Measurements from ENCODE around the gene KANSL1. TPM values are rescaled to one million over a fixed set of nuclear protein-coding genes. Genes with fewer than 3 reads are reported as not detected.

Gene KANSL1
- total RNA-seq, 1 experiment from 2014 or later = 37.4 TPM

DNA sequence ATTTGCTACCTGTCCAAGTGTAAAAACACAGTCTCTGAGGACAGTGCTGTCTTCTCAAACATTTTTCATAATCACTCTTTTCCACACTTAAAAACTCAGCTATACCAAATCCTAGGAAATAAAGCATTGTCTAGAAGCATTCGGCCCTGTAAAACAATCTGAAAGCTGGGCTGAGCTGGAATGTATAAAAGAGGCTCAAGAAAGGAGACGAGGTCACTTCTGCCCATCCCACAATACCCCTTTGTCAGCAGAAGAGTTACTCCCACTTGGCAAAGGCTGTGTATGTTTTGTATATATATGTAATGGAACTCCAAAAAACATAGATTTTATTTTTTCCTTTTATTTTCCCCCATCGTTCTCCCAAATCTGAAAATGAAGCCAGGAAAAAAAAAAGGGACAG lies 150.3 kb downstream of the KANSL1 start:
- no peak for DNase-seq (ENCODE audit: low spot score)

DNA sequence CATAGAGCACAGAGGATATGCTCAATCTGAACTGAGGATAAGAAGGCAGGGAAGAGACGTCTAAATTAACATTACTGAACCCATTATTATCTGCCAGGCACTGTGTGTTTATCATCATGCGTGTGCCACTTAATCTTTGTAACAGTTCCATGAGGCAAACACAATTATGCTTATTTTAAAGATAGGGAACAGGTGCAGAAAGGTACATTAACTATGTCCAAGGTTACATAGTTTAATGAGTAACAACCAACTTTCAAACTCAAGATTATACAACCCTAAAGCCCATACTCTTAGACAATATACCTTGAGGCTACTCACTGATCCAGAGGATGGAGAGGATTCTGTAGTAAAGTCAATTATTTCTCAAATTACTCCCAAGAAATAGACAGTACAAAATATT lies 151.0 kb downstream of the KANSL1 start:
- DNase-seq (ENCODE audit: low spot score) = no peak

GRCh38 chr17:46039592-46040186 lies 153.5 kb downstream of the KANSL1 start:
- no peak for DNase-seq (ENCODE audit: low spot score)

DNA sequence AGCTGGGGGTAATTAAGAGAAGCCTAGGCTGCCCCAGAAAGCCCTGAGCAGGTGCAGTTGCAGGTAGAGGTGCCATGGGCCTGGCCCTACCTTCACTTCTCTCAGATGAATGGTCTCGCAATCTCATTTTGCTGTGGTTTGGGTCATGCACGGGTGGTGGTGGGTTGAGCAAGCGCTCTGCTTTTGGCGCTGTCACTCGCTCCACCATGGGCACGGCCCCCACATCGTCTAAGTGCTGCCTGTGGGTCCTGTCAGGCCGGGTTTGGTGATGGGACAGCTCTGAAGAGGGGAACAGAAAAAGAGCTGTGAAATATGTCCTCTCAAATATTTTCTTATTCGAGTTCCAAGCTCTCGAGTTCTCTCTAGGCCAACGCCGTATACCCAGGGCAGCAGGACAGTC lies 154.3 kb downstream of the KANSL1 start:
- no peak for DNase-seq (ENCODE audit: low spot score)

DNA sequence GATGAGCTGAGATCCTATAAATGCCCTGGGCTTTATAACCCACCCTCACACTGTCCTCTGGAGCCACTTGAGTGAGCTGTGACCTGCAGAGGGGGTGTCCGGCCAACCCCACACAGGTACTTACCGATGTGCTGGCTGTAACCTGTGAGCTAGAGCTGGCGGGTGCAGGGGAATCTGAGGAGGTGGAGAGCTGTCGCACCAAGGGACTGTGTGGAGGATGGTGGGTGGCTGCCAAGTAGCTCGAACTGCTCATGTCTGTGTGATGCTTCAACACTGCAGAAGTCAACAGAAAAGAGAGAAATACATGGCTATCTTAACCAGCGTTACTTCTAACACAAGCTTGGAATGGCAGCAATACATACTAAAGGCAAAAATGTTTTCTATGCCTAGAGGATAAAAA lies 154.8 kb downstream of the KANSL1 start:
- DNase-seq (ENCODE audit: low spot score) = no peak

DNA sequence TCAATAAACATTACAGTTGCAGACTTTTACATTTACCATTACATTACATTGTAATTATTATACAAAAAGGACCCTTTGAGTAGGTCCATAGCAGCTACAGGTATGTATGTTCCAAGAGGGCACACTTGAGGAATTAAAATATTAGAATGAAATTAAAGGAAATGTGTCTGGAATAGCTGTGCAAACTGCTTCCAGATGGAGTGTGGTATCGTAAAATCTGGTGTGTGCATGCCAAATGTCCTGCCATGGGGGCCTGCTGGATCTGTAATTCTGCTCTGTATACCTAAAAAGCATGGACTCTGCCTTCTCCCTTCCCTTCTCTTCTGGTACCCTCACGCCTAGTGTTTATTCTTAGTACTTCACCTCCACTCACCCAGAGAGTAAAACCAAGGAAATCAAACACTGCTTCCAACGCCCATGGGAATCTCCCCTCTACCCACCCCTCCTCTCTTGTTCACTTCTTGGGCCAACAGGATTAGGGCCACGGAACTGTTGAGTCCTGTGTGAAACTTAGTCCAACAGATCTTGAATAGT lies 155.4 kb downstream of the KANSL1 start:
- DNase-seq (ENCODE audit: low spot score) = no peak

GRCh38 chr17:46036491-46036890 lies 156.7 kb downstream of the KANSL1 start:
- DNase-seq (ENCODE audit: low spot score) = no peak

DNA sequence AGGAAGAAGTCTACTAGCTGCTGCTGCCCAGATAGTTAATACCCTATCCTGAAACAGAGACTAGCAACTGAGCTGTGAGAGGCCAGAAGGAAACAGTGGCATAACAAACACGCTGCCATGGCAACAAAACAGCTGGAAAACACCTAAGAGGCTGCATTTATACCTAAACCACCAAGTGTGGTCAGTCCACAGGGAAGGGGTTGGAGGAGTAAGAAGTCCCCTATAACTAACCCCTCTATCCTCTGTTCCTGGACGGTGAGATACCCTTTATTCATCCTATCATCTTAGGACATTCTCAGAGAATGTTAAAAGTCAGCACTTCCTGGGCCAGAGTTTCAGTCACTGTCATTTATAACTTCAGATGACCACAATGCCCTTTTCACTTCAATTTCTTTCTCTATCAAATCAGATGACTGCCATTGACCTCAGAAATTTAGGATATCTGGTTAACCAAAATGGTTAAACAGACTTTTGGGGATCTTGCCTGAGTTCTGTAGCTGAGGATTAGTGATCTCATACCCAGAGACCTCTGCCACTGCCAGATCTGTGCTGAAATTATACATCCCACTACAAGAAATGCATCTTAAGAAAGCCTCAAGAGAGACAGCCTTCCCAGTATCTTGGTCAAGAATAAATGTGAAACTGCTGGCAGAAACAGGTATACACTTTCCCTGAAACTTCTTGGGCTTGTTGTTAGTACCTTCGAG lies 158.0 kb downstream of the KANSL1 start:
- peak; percentile 25 for DNase-seq (ENCODE audit: low spot score)

DNA sequence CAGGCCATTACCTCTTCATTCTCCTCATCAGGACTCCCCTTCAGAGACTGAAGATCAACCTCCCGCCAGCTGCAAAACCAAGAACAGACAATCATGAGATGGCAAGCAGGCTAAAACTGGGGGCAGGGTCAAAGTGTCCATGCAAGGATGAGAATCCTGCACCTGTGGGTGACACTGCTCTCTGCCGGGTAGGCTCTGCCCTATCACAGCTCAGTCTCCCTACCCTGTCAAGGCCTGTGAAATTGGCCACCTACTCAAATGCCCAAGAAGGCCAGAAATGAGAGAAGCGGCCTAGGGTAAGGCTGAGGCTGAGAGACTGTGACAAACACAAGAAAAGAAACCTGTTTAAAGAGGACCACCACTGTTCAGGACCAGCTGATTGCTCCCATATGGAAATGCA lies 159.8 kb downstream of the KANSL1 start:
- no peak for DNase-seq (ENCODE audit: low spot score)

GRCh38 chr17:46032909-46033308 lies 160.3 kb downstream of the KANSL1 start:
- no peak for DNase-seq (ENCODE audit: low spot score)

- DNase-seq (ENCODE audit: low spot score) = no peak
These were observed 161.3 kb downstream of the KANSL1 start for GRCh38 chr17:46031920-46032319.

- no peak for DNase-seq (ENCODE audit: low spot score)
These were observed 161.8 kb downstream of the KANSL1 start for GRCh38 chr17:46031440-46031839.

DNA sequence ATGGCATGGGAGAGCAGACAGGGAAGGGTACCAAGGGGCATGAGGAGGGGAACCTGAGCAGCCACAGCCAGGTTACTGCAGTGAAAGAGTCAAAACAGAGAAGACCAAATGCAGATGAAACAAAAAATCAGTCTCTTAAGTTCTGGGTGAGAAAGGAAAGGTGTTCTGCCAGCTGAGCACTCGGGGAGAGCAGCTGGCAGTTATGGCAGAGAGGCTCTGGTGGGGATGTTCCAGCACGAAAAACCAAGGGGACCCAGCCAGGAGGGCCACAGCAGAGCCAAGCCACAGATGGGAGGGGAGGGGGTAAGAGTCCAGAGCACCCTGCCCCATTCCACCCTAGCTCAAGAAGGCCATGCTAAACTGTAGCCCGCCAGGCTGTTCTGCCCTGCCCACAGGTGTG lies 162.5 kb downstream of the KANSL1 start:
- DNase-seq (ENCODE audit: low spot score) = no peak

DNA sequence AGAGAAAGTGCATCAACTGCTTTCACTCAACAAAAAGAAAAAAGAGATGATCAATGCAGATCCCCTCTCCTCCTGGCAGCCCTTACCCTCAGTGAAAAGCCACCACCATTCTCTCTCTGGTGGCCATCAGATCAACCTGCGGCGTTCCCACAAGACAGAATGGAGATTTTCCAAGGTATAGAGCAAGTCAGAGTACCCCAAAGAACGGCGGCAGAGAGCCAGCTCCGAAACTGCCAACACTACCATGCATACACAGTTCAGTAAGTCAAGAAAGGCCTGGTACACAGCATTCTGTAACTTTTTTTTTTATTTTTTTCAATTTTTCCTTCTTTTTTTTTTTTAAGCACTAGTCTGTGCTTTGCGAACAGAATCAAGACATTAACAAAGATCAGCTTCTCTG lies 163.6 kb downstream of the KANSL1 start:
- DNase-seq (ENCODE audit: low spot score) = no peak

DNA sequence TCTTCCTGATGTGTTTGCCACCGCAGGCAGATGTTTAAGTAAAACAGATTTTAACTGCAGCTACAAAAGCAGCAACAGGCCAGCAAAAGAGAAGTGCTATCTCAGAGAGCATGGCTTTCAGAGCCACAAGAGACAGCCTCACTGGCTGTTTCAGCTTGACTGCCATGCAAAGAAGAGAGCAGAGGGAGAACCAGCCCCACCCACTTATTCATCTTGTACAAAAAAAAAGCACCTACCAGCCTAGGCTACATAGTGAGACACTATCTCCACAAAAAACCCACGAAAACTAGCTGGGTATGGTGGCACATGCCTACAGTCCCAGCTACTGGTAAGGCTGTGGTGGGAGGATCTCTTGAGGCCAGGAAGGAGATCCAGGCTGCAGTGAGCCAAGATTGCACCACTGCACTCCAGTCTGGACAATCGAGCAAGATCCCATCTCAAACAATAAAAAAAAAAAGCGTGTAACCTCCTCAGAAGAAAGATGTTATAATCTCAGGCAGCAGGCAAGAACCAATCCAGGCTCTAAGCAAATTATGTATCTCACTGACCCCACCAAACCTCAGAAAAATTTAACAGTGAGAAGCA lies 164.2 kb downstream of the KANSL1 start:
- no peak for DNase-seq (ENCODE audit: low spot score)

- DNase-seq (ENCODE audit: low spot score) = no peak
These were observed 164.9 kb downstream of the KANSL1 start for GRCh38 chr17:46028374-46028773.

- no peak for DNase-seq (ENCODE audit: low spot score)
These were observed 165.3 kb downstream of the KANSL1 start for GRCh38 chr17:46027976-46028325.

GRCh38 chr17:46027048-46027975 lies 165.9 kb downstream of the KANSL1 start:
- DNase-seq (ENCODE audit: low spot score) = no peak

- no peak for DNase-seq (ENCODE audit: low spot score)
These were observed 166.8 kb downstream of the KANSL1 start for GRCh38 chr17:46026166-46027047.

- DNase-seq (ENCODE audit: low spot score) = no peak
These were observed 167.6 kb downstream of the KANSL1 start for GRCh38 chr17:46025510-46026165.
